VCaP (cell line): ENCODE data around the gene NEDD8.
A peak's percentile ranks its signal among the peaks of the same experiment; 100 is the strongest.

Experiments used
- H3K27ac ChIP-seq: fragments of 450-650 bp; 2 replicates; pipeline ENCODE4 v1.5.1; 2017
- TF ChIP-seq, protein P1 (sequence below): fragments of 450-650 bp; conservative IDR thresholded peaks from 2 replicates; pipeline ENCODE4 v1.5.1; 2017; ENCODE audit warnings: mild to moderate bottlenecking, moderate library complexity

The NEDD8 gene

DNA sequence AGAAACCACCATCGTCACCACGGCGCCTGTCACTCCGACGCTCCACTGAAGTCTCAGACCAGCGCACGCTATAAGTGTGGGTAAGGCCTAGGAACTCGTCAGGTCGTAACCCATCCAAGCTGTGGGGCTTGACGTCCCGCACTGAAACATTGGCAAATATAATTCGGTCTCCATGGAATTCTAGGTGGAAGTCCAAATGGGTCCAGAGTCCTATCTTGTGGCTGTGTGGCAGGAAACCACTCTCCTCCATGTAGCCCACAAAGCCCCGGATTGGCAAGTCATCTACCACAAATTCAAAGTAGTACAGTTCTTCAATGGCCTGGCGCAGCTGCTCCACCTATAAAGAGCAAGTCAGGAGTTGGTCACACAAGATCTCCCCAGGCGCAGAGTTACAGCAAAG, 39.2 kb downstream of the NEDD8 start:
- TF ChIP-seq, protein P1, sequence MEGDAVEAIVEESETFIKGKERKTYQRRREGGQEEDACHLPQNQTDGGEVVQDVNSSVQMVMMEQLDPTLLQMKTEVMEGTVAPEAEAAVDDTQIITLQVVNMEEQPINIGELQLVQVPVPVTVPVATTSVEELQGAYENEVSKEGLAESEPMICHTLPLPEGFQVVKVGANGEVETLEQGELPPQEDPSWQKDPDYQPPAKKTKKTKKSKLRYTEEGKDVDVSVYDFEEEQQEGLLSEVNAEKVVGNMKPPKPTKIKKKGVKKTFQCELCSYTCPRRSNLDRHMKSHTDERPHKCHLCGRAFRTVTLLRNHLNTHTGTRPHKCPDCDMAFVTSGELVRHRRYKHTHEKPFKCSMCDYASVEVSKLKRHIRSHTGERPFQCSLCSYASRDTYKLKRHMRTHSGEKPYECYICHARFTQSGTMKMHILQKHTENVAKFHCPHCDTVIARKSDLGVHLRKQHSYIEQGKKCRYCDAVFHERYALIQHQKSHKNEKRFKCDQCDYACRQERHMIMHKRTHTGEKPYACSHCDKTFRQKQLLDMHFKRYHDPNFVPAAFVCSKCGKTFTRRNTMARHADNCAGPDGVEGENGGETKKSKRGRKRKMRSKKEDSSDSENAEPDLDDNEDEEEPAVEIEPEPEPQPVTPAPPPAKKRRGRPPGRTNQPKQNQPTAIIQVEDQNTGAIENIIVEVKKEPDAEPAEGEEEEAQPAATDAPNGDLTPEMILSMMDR = no peak
- H3K27ac ChIP-seq = no peak overlapping the region

DNA sequence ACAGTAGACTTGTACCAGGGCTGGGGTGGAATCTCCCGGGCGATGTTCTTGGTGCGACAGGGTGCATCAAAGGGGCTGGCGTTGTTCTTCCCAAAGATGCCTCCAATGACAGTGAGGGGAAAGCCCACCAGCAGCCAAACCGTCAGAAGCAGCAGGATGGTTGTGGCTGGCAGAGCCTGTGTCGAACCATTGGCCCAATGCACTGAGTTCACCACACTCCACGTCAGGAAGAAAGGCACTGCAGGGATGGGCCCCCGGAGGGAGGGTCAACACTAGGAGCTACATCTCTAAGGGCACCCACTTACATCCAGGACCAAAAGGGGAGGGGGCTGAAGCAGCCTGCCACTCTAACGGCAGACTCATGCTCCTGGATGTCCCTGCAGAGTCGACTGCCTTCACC, 41.8 kb downstream of the NEDD8 start:
- TF ChIP-seq, protein P1 = no peak

DNA sequence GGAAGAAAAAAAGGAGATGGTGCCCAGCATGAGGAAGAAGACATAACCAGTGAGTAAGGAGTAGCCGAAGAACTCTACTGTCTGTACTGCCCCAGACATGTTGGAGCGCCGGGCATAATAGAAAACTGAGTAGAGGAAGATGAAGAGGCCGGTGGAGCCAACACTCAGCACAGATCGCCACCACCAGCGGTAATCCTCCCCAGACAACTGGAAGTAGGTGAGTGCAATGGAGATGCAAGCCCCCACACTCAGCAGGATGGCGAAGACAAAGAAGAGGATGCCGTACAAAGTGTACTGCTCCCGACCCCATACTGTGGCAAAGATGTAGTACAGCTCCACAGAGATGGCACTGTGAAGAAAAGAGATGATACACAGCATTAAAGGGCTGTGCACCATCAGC, 42.7 kb downstream of the NEDD8 start:
- peak overlapping the region; percentile 90 for H3K27ac ChIP-seq
- TF ChIP-seq, protein P1 = no peak

More for the DNA sequence above, 41.8 kb downstream of the NEDD8 start:
- H3K27ac ChIP-seq = no peak overlapping the region

DNA sequence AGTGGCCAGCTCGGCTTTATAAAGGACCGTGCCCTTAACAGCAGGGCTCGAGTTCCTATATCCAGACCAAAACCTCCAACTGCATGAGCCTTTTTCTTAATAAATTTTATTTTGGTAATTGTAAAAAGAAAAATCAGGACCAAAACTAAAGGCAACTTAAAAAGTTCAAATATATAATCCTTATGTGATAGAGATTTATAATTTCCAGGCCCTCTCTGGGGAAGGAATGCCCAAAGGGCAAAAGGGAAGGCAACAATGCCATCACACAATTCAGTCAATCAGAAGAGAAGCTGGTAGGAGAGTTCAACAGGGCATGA, 43.1 kb downstream of the NEDD8 start:
- TF ChIP-seq, protein P1 = no peak
- peak overlapping the region; percentile 90 for H3K27ac ChIP-seq

DNA sequence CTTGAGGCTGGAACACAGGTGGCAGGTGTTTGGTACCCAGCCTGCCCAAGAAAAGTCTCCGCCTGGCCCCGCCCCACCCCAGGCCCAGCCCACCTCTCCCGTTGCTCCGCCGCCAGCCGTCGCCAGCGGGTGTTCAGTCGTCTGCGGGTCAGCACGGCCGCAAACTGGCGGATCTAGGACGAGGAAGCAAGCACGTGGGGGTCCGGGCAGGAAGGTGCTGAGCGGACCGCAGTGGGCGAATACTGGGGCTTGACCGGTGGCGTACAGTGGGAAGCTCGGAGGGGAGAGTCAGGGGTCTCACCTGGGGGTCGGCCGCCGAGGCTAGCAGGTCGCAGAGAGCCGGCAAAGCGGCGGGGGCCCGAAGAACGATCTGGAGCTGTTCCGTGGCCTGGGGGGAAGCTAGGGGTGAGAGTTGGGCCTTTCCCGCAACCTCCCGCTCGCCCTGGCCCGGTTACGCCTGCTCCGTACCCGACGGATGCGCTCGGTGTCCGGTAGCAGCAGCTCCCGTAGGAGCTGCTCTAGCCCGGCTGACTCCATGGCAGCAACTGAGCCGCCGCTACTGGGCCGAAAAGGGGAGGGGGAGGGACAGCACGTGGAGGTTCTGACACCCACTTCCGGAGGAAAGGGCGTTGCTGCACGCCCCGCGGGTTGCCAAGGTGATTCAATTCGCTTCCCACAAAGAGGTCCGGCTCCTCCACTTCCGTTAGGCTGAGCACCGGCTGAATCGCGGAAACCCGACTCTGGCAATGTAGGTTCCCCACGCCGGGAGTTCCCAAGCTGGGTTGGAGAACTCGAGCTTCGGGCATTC, 43.7 kb downstream of the NEDD8 start, which contains the start of gene IPO4:
IPO4 (minus strand) TSS at position 566 of the 808 bp plus-strand sequence; CDS start at position 537, 29 bp downstream.
- TF ChIP-seq, protein P1 = no peak
- peak within 1 kb of the TSS; percentile 90 for H3K27ac ChIP-seq

DNA sequence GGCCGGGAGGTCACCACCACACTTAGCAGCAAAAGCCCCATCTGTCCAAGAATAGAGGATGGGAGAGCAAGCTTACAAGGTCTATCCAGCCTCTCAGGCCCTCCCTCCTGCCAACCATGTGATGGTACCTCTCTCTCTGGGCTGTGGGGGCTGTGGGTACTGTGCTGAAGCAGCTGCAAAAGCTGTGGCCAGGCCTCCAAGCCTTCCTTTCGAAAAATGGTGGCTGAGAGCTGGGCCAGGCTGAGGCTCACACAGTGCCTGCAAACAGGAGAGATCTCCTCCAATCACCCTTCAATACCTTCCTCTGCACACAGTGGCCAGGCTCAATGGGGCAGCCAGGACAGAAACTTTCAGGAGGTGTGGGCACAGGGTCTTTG, 44.6 kb downstream of the NEDD8 start:
- peak overlapping the region; percentile 90 for H3K27ac ChIP-seq
- TF ChIP-seq, protein P1 = no peak

DNA sequence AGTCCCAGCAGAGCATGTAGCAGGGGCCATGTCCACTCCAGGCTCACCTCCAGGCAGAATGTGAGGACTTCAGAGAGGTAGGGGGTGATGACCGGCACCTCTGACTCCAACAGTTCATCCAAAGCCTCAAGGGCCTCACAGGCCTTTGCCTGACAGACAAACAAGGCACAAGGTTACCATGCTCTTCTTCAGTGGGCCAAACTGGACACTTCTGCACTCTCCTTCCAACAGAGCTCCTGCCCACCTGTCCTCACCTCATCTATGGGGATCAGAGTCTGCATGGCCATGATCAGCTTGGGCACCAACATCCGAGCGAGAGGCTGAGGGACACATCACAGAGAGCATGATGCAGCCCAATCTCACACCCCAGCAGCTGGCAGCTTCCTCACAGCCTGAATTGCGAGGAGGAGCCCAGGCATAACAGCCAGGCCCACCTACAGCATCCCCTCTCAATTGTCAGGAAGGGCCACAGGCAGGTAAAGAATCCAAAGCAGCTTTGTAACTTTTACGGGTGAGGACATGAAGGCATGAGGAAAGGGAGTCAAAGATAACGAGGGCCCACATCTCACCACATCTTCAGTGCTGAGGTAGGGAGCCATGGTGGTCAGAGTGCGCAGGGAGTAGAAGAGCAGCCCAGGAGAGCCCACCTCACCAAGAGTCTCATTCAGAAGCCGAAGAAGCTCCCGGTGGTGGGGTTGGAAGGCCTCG, 45.2 kb downstream of the NEDD8 start:
- H3K27ac ChIP-seq = peak overlapping the region; percentile 90
- TF ChIP-seq, protein P1 = no peak
